Measurements from ENCODE around the gene CLDN5.

CLDN5 gene

GRCh38 chr22:19517919-19518611 is 6.1 kb downstream of the CLDN5 start:
- TF ChIP-seq TAF1 (IDR thresholded peaks at IDR 0.05; ENCODE audit: borderline replicate concordance, insufficient read depth, low read length): no peak
- no peak for TF ChIP-seq POLR2AphosphoS5 (IDR thresholded peaks at IDR 0.05; ENCODE audit: low read depth, low read length)
- no peak for TF ChIP-seq SIN3A (IDR thresholded peaks at IDR 0.05; ENCODE audit: borderline replicate concordance, insufficient read depth, low read length)
- TF ChIP-seq FOXP2 (optimal IDR thresholded peaks at IDR 0.05; ENCODE audit: borderline replicate concordance, extremely low read depth, extremely low read length, insufficient read depth): no peak
- TF ChIP-seq REST (IDR thresholded peaks at IDR 0.05; ENCODE audit: insufficient read depth in 1 of 2, low read depth in 2 of 2, low read length in 2 of 2): no peak

DNA sequence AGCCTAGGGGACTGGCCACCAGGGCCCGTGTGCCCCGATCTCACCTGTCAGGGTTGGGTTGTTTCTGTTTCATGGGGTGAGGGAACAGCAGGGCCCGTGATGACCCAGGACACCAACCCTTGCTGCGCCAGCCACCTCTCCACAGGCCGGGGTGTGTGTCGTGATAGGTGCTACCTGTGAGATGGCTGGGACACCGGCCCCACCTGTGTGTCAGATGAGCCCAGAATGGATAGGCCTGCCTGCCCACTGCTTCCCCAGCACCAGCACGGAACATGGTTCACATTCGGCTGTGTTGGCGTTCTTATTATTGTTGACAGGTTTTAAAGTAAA is 7.1 kb downstream of the CLDN5 start:
- no peak for TF ChIP-seq FOXP2 (optimal IDR thresholded peaks at IDR 0.05; ENCODE audit: borderline replicate concordance, extremely low read depth, extremely low read length, insufficient read depth)
- TF ChIP-seq REST (IDR thresholded peaks at IDR 0.05; ENCODE audit: insufficient read depth in 1 of 2, low read depth in 2 of 2, low read length in 2 of 2): no peak
- TF ChIP-seq POLR2AphosphoS5 (IDR thresholded peaks at IDR 0.05; ENCODE audit: low read depth, low read length): no peak
- TF ChIP-seq TAF1 (IDR thresholded peaks at IDR 0.05; ENCODE audit: borderline replicate concordance, insufficient read depth, low read length): no peak
- no peak for TF ChIP-seq SIN3A (IDR thresholded peaks at IDR 0.05; ENCODE audit: borderline replicate concordance, insufficient read depth, low read length)

GRCh38 chr22:19516378-19517170 is 7.6 kb downstream of the CLDN5 start:
- TF ChIP-seq TAF1 (IDR thresholded peaks at IDR 0.05; ENCODE audit: borderline replicate concordance, insufficient read depth, low read length) (no peak), REST (IDR thresholded peaks at IDR 0.05; ENCODE audit: insufficient read depth in 1 of 2, low read depth in 2 of 2, low read length in 2 of 2) (no peak), SIN3A (IDR thresholded peaks at IDR 0.05; ENCODE audit: borderline replicate concordance, insufficient read depth, low read length) (no peak), POLR2AphosphoS5 (IDR thresholded peaks at IDR 0.05; ENCODE audit: low read depth, low read length) (no peak)

DNA sequence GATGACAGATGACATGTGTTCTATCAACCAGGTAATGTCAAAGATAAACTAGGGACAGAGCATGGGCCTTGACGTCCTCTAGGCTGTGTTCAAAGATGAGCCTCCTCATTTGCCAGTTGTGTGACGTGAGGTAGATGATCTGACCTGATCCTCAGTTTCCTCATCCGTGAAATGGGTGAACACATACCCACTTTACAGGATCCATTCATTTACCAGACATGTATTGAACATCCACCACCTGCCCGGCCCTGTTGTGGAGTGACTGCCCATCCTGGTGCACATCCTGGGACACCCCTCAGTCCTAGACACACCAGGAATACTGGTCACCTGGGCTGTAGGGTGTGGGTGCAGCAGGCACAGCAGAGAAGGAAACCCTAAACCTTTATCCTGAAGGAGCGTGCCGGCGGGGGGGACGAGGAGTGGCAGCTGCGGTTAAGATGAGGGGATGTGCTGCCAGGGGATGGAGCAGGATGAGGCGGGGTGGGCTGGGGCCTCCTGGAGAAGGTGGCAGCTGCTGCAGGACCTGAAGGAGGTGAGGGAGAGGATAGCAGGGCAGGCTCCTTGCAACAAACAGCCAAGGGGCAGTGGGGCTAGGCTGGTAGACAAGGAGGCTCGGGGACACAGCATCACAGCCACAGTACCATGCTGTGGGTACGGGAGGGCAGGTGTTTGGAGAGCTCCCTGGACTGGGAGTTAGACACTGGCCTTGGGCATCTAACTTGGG is 8.4 kb downstream of the CLDN5 start:
- no peak for TF ChIP-seq FOXP2 (optimal IDR thresholded peaks at IDR 0.05; ENCODE audit: borderline replicate concordance, extremely low read depth, extremely low read length, insufficient read depth)
- TF ChIP-seq REST (IDR thresholded peaks at IDR 0.05; ENCODE audit: insufficient read depth in 1 of 2, low read depth in 2 of 2, low read length in 2 of 2): no peak
- no peak for TF ChIP-seq POLR2AphosphoS5 (IDR thresholded peaks at IDR 0.05; ENCODE audit: low read depth, low read length)
- TF ChIP-seq TAF1 (IDR thresholded peaks at IDR 0.05; ENCODE audit: borderline replicate concordance, insufficient read depth, low read length): no peak
- TF ChIP-seq SIN3A (IDR thresholded peaks at IDR 0.05; ENCODE audit: borderline replicate concordance, insufficient read depth, low read length): no peak
